Measurements from ENCODE around the gene LARP4B. TPM values are rescaled to one million over a fixed set of nuclear protein-coding genes. Genes with fewer than 3 reads are reported as not detected.

LARP4B gene
- polyA plus RNA-seq, 1 donor from 2014 or later, result 14.2 TPM

DNA sequence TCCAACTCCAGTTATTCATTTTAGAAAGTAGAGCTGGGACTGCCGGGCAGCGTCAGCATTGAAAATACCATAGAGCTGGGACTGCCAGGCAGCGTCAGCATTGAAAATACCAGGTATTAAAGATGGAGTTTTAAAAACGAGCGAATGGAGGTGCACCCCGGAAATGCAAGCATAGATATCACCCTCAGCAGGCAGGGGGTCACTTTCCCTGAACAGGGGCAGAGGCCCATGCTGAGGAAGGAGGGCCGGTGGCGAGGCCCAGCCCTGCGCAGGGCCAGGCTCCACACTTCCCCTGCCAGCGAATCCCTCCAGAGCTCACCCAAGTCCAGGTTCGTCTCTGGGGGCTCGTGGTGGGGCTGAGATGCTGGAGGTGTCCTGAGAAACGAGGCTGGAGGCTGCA is 157.3 kb downstream of the LARP4B start:
- Histone ChIP-seq H2AFZ (ENCODE audit: low read depth, low read length) (no peak overlapping the region), H3K9me3 (ENCODE audit: low read length) (no peaks in the 10 kb centered on the region), H3K27ac (ENCODE audit: low read length) (no peak overlapping the region), H3F3A (ENCODE audit: insufficient read depth, low read length, poor library complexity, severe bottlenecking) (no peaks in the 10 kb centered on the region), H3K4me2 (ENCODE audit: low read length) (no peak overlapping the region), H3K27me3 (ENCODE audit: insufficient read depth, low read depth, low read length) (no peaks in the 10 kb centered on the region), H3K36me3 (ENCODE audit: insufficient read depth, low read length) (no peaks in the 10 kb centered on the region), H3K4me3 (ENCODE audit: low read length) (no peak overlapping the region), H4K20me1 (ENCODE audit: insufficient read depth) (no peaks in the 10 kb centered on the region), H3K9ac (ENCODE audit: low read length) (no peak overlapping the region), H3K79me2 (replicated peaks; ENCODE audit: insufficient read depth, low read length) (no peaks in the 10 kb centered on the region), H3K9me2 (ENCODE audit: insufficient read depth, low read length) (no peaks in the 10 kb centered on the region)
- TF ChIP-seq RAD21 (conservative IDR thresholded peaks at IDR 0.05) (no peak), MXI1 (conservative IDR thresholded peaks at IDR 0.05; ENCODE audit: poor library complexity, severe bottlenecking) (no peak), EP300 (conservative IDR thresholded peaks at IDR 0.05; ENCODE audit: poor library complexity, severe bottlenecking) (no peak), EZH2 (IDR thresholded peaks at IDR 0.05; ENCODE audit: borderline replicate concordance, insufficient read depth, low read length, poor library complexity, severe bottlenecking) (no peak), POLR2AphosphoS5 (IDR thresholded peaks at IDR 0.05) (no peak), TAF1 (IDR thresholded peaks at IDR 0.05; ENCODE audit: low read depth) (no peak), SMC3 (conservative IDR thresholded peaks at IDR 0.05; ENCODE audit: poor library complexity) (no peak)
- TF ChIP-seq, protein P1, sequence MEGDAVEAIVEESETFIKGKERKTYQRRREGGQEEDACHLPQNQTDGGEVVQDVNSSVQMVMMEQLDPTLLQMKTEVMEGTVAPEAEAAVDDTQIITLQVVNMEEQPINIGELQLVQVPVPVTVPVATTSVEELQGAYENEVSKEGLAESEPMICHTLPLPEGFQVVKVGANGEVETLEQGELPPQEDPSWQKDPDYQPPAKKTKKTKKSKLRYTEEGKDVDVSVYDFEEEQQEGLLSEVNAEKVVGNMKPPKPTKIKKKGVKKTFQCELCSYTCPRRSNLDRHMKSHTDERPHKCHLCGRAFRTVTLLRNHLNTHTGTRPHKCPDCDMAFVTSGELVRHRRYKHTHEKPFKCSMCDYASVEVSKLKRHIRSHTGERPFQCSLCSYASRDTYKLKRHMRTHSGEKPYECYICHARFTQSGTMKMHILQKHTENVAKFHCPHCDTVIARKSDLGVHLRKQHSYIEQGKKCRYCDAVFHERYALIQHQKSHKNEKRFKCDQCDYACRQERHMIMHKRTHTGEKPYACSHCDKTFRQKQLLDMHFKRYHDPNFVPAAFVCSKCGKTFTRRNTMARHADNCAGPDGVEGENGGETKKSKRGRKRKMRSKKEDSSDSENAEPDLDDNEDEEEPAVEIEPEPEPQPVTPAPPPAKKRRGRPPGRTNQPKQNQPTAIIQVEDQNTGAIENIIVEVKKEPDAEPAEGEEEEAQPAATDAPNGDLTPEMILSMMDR (IDR thresholded peaks at IDR 0.05; ENCODE audit: poor library complexity, severe bottlenecking), result no peak
- TF ChIP-seq, protein P2, sequence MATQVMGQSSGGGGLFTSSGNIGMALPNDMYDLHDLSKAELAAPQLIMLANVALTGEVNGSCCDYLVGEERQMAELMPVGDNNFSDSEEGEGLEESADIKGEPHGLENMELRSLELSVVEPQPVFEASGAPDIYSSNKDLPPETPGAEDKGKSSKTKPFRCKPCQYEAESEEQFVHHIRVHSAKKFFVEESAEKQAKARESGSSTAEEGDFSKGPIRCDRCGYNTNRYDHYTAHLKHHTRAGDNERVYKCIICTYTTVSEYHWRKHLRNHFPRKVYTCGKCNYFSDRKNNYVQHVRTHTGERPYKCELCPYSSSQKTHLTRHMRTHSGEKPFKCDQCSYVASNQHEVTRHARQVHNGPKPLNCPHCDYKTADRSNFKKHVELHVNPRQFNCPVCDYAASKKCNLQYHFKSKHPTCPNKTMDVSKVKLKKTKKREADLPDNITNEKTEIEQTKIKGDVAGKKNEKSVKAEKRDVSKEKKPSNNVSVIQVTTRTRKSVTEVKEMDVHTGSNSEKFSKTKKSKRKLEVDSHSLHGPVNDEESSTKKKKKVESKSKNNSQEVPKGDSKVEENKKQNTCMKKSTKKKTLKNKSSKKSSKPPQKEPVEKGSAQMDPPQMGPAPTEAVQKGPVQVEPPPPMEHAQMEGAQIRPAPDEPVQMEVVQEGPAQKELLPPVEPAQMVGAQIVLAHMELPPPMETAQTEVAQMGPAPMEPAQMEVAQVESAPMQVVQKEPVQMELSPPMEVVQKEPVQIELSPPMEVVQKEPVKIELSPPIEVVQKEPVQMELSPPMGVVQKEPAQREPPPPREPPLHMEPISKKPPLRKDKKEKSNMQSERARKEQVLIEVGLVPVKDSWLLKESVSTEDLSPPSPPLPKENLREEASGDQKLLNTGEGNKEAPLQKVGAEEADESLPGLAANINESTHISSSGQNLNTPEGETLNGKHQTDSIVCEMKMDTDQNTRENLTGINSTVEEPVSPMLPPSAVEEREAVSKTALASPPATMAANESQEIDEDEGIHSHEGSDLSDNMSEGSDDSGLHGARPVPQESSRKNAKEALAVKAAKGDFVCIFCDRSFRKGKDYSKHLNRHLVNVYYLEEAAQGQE (IDR thresholded peaks at IDR 0.05; ENCODE audit: borderline replicate concordance), result no peak

DNA sequence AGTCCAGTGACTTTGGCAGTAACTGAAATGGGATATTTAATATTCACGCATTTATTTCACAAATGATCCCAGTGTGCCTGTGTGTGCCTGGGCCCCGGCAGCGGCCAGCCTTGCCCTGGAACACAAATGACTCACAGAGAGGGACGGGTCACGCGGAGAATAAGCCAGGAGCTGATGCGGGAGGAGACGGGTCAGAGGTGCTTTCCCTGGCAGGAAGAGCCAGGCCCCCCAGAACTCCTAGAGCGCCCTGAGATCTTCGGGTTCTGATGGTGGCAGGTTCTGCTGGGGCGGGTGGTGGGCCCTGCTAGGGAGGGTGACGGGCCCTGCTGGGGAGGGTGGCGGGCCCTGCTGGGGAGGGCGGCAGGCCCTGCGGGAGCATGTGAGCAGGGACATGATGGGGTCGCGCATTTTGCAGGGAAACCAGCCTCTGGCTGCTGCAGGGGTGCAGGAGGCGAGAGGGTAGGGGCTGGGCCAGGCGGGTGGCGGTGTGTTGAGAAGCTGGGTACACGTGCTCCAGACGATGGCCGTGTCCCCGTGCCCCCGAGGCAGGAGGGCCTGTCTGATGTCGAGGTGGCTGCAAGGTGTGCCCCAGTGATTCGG is 157.8 kb downstream of the LARP4B start:
- Histone ChIP-seq H3F3A (ENCODE audit: insufficient read depth, low read length, poor library complexity, severe bottlenecking) (no peaks in the 10 kb centered on the region), H3K27ac (ENCODE audit: low read length) (no peak overlapping the region), H3K36me3 (ENCODE audit: insufficient read depth, low read length) (no peaks in the 10 kb centered on the region), H2AFZ (ENCODE audit: low read depth, low read length) (no peak overlapping the region), H3K27me3 (ENCODE audit: insufficient read depth, low read depth, low read length) (no peaks in the 10 kb centered on the region), H3K4me2 (ENCODE audit: low read length) (no peak overlapping the region), H3K9me3 (ENCODE audit: low read length) (no peaks in the 10 kb centered on the region), H3K79me2 (replicated peaks; ENCODE audit: insufficient read depth, low read length) (no peaks in the 10 kb centered on the region), H3K4me3 (ENCODE audit: low read length) (no peak overlapping the region), H4K20me1 (ENCODE audit: insufficient read depth) (no peaks in the 10 kb centered on the region), H3K9me2 (ENCODE audit: insufficient read depth, low read length) (no peaks in the 10 kb centered on the region), H3K9ac (ENCODE audit: low read length) (no peak overlapping the region)
- TF ChIP-seq, protein P2 (IDR thresholded peaks at IDR 0.05; ENCODE audit: borderline replicate concordance), result no peak
- TF ChIP-seq TAF1 (IDR thresholded peaks at IDR 0.05; ENCODE audit: low read depth) (no peak), EZH2 (IDR thresholded peaks at IDR 0.05; ENCODE audit: borderline replicate concordance, insufficient read depth, low read length, poor library complexity, severe bottlenecking) (no peak), EP300 (conservative IDR thresholded peaks at IDR 0.05; ENCODE audit: poor library complexity, severe bottlenecking) (no peak)
